ENCODE results near the gene SMPX.
"Not testable (repeated sequence)": the region's sequence is repeated elsewhere in the genome, so short reads cannot be mapped to it uniquely, and the experiment has no call there.

Gene SMPX

GRCh38 chrX:21773036-21773435 lies 15.1 kb upstream of the SMPX start:
- H2BK15ac ChIP-seq (ENCODE audit: low read length); H2BK5ac ChIP-seq (ENCODE audit: low read length); H3K18ac ChIP-seq (ENCODE audit: low read length); H3K4ac ChIP-seq (ENCODE audit: low read length); H4K8ac ChIP-seq (ENCODE audit: low read depth, low read length); H3K9ac ChIP-seq (ENCODE audit: low read depth, low read length, poor library complexity); H3K27ac ChIP-seq (replicated peaks; ENCODE audit: low read length); DNase-seq (ENCODE audit: low spot score); H3K23ac ChIP-seq (ENCODE audit: low read depth, low read length, poor library complexity); H2BK120ac ChIP-seq (ENCODE audit: low read depth, low read length); H2AK5ac ChIP-seq (ENCODE audit: low read depth, low read length); H3K36me3 ChIP-seq (replicated peaks in 1 of 2; ENCODE audit: control insufficient read depth in 2 of 2, insufficient read depth in 2 of 2, low read length in 2 of 2); H3K14ac ChIP-seq (ENCODE audit: low read length); H3K4me3 ChIP-seq (ENCODE audit: low read length in 2 of 2); H3K27me3 ChIP-seq (ENCODE audit: control insufficient read depth in 3 of 3, insufficient read depth in 3 of 3, low read depth in 1 of 3, low read length in 3 of 3); H3K4me2 ChIP-seq (ENCODE audit: insufficient read depth, low read length, poor library complexity, severe bottlenecking); H2BK12ac ChIP-seq (ENCODE audit: low read length); H4K91ac ChIP-seq (ENCODE audit: low read depth, low read length, poor library complexity); H3K79me1 ChIP-seq (ENCODE audit: low read depth, low read length); H2AFZ ChIP-seq (ENCODE audit: low read length); H3K4me1 ChIP-seq (ENCODE audit: control insufficient read depth in 2 of 2, insufficient read depth in 1 of 2, low read depth in 1 of 2, low read length in 2 of 2); H3K9me3 ChIP-seq (replicated peaks in 1 of 2; ENCODE audit: control insufficient read depth in 2 of 2, insufficient read depth in 1 of 2, low read depth in 1 of 2, low read length in 2 of 2): not testable (repeated sequence)
- WGBS, 2 donors (ENCODE audit: extremely low coverage in 2 of 2, insufficient read length in 2 of 2, insufficient replicate concordance in 1 of 2), result no CpG with 5 or more reads among the region's 2 CpGs

- H4K91ac ChIP-seq (ENCODE audit: low read depth, low read length, poor library complexity), result no peak overlapping the region
- no peak overlapping the region for H3K9ac ChIP-seq (ENCODE audit: low read depth, low read length, poor library complexity)
- no CpG with 5 or more reads among the region's 10 CpGs for WGBS, 2 donors (ENCODE audit: extremely low coverage in 2 of 2, insufficient read length in 2 of 2, insufficient replicate concordance in 1 of 2)
- H3K36me3 ChIP-seq (replicated peaks in 1 of 2; ENCODE audit: control insufficient read depth in 2 of 2, insufficient read depth in 2 of 2, low read length in 2 of 2), result no peaks in the 10 kb centered on the region
- H3K4me3 ChIP-seq (ENCODE audit: low read length in 2 of 2), result no peak overlapping the region
- no peak overlapping the region for H3K18ac ChIP-seq (ENCODE audit: low read length)
- no peak overlapping the region for H3K23ac ChIP-seq (ENCODE audit: low read depth, low read length, poor library complexity)
- H2AK5ac ChIP-seq (ENCODE audit: low read depth, low read length), result no peak overlapping the region
- H3K4ac ChIP-seq (ENCODE audit: low read length), result no peak overlapping the region
- H3K4me2 ChIP-seq (ENCODE audit: insufficient read depth, low read length, poor library complexity, severe bottlenecking), result no peak overlapping the region
- no peak overlapping the region for H2BK15ac ChIP-seq (ENCODE audit: low read length)
- no peak overlapping the region for H3K27ac ChIP-seq (replicated peaks; ENCODE audit: low read length)
- no peaks in the 10 kb centered on the region for H3K27me3 ChIP-seq (ENCODE audit: control insufficient read depth in 3 of 3, insufficient read depth in 3 of 3, low read depth in 1 of 3, low read length in 3 of 3)
- no peak for DNase-seq (ENCODE audit: low spot score)
- peaks cover 0 to 4% of the 10 kb centered on the region in 2 donors for H3K9me3 ChIP-seq (replicated peaks in 1 of 2; ENCODE audit: control insufficient read depth in 2 of 2, insufficient read depth in 1 of 2, low read depth in 1 of 2, low read length in 2 of 2)
- no peak overlapping the region for H4K8ac ChIP-seq (ENCODE audit: low read depth, low read length)
- H2BK120ac ChIP-seq (ENCODE audit: low read depth, low read length), result no peak overlapping the region
- no peak overlapping the region for H2BK12ac ChIP-seq (ENCODE audit: low read length)
- H3K4me1 ChIP-seq (ENCODE audit: control insufficient read depth in 2 of 2, insufficient read depth in 1 of 2, low read depth in 1 of 2, low read length in 2 of 2), result no peaks in the 10 kb centered on the region
- H3K14ac ChIP-seq (ENCODE audit: low read length), result no peak overlapping the region
- H2BK5ac ChIP-seq (ENCODE audit: low read length), result no peak overlapping the region
- H2AFZ ChIP-seq (ENCODE audit: low read length), result peak overlapping the region; percentile 49
- no peaks in the 10 kb centered on the region for H3K79me1 ChIP-seq (ENCODE audit: low read depth, low read length)
These were observed 12.9 kb upstream of the SMPX start for GRCh38 chrX:21770631-21771321.

GRCh38 chrX:21766101-21766500 lies 8.2 kb upstream of the SMPX start:
- Histone ChIP-seq H3K79me1 (ENCODE audit: low read depth, low read length) (no peaks in the 10 kb centered on the region), H2AK5ac (ENCODE audit: low read depth, low read length) (no peak overlapping the region), H2BK12ac (ENCODE audit: low read length) (no peak overlapping the region), H3K14ac (ENCODE audit: low read length) (no peak overlapping the region), H3K27me3 (ENCODE audit: control insufficient read depth in 3 of 3, insufficient read depth in 3 of 3, low read depth in 1 of 3, low read length in 3 of 3) (no peaks in the 10 kb centered on the region), H4K8ac (ENCODE audit: low read depth, low read length) (no peak overlapping the region), H3K18ac (ENCODE audit: low read length) (no peak overlapping the region), H2BK15ac (ENCODE audit: low read length) (no peak overlapping the region), H3K9me3 (replicated peaks in 1 of 2; ENCODE audit: control insufficient read depth in 2 of 2, insufficient read depth in 1 of 2, low read depth in 1 of 2, low read length in 2 of 2) (peaks cover 0 to 4% of the 10 kb centered on the region in 2 donors), H3K9ac (ENCODE audit: low read depth, low read length, poor library complexity) (no peak overlapping the region), H2AFZ (ENCODE audit: low read length) (no peak overlapping the region), H2BK120ac (ENCODE audit: low read depth, low read length) (no peak overlapping the region), H3K36me3 (replicated peaks in 1 of 2; ENCODE audit: control insufficient read depth in 2 of 2, insufficient read depth in 2 of 2, low read length in 2 of 2) (no peaks in the 10 kb centered on the region), H3K23ac (ENCODE audit: low read depth, low read length, poor library complexity) (no peak overlapping the region), H3K27ac (replicated peaks; ENCODE audit: low read length) (no peak overlapping the region), H3K4me3 (ENCODE audit: low read length in 2 of 2) (no peak overlapping the region), H3K4me2 (ENCODE audit: insufficient read depth, low read length, poor library complexity, severe bottlenecking) (no peak overlapping the region), H3K4me1 (ENCODE audit: control insufficient read depth in 2 of 2, insufficient read depth in 1 of 2, low read depth in 1 of 2, low read length in 2 of 2) (no peaks in the 10 kb centered on the region), H2BK5ac (ENCODE audit: low read length) (no peak overlapping the region), H3K4ac (ENCODE audit: low read length) (no peak overlapping the region), H4K91ac (ENCODE audit: low read depth, low read length, poor library complexity) (no peak overlapping the region)
- no peak for DNase-seq (ENCODE audit: low spot score)

- Histone ChIP-seq H3K27ac (replicated peaks; ENCODE audit: low read length) (no peak overlapping the region), H2BK5ac (ENCODE audit: low read length) (no peak overlapping the region), H3K27me3 (ENCODE audit: control insufficient read depth in 3 of 3, insufficient read depth in 3 of 3, low read depth in 1 of 3, low read length in 3 of 3) (no peaks in the 10 kb centered on the region), H3K4me1 (ENCODE audit: control insufficient read depth in 2 of 2, insufficient read depth in 1 of 2, low read depth in 1 of 2, low read length in 2 of 2) (no peaks in the 10 kb centered on the region), H3K18ac (ENCODE audit: low read length) (no peak overlapping the region), H3K4ac (ENCODE audit: low read length) (no peak overlapping the region), H3K4me2 (ENCODE audit: insufficient read depth, low read length, poor library complexity, severe bottlenecking) (no peak overlapping the region), H3K9me3 (replicated peaks in 1 of 2; ENCODE audit: control insufficient read depth in 2 of 2, insufficient read depth in 1 of 2, low read depth in 1 of 2, low read length in 2 of 2) (peaks cover 0 to 4% of the 10 kb centered on the region in 2 donors), H3K36me3 (replicated peaks in 1 of 2; ENCODE audit: control insufficient read depth in 2 of 2, insufficient read depth in 2 of 2, low read length in 2 of 2) (no peaks in the 10 kb centered on the region), H2AFZ (ENCODE audit: low read length) (no peak overlapping the region), H2AK5ac (ENCODE audit: low read depth, low read length) (no peak overlapping the region), H2BK120ac (ENCODE audit: low read depth, low read length) (no peak overlapping the region), H3K79me1 (ENCODE audit: low read depth, low read length) (no peaks in the 10 kb centered on the region), H4K91ac (ENCODE audit: low read depth, low read length, poor library complexity) (no peak overlapping the region), H3K14ac (ENCODE audit: low read length) (no peak overlapping the region), H3K9ac (ENCODE audit: low read depth, low read length, poor library complexity) (no peak overlapping the region), H3K4me3 (ENCODE audit: low read length in 2 of 2) (no peak overlapping the region), H3K23ac (ENCODE audit: low read depth, low read length, poor library complexity) (no peak overlapping the region), H2BK15ac (ENCODE audit: low read length) (no peak overlapping the region), H4K8ac (ENCODE audit: low read depth, low read length) (no peak overlapping the region), H2BK12ac (ENCODE audit: low read length) (no peak overlapping the region)
- DNase-seq (ENCODE audit: low spot score), result no peak
- no CpG with 5 or more reads among the region's 3 CpGs for whole genome bisulfite sequencing, 2 donors (ENCODE audit: extremely low coverage in 2 of 2, insufficient read length in 2 of 2, insufficient replicate concordance in 1 of 2)
These were observed 6.1 kb upstream of the SMPX start for GRCh38 chrX:21764008-21764407.

Measured in neuronal stem cell (in vitro differentiated cells).